Measurements from ENCODE around the gene MAP3K21.

DNA sequence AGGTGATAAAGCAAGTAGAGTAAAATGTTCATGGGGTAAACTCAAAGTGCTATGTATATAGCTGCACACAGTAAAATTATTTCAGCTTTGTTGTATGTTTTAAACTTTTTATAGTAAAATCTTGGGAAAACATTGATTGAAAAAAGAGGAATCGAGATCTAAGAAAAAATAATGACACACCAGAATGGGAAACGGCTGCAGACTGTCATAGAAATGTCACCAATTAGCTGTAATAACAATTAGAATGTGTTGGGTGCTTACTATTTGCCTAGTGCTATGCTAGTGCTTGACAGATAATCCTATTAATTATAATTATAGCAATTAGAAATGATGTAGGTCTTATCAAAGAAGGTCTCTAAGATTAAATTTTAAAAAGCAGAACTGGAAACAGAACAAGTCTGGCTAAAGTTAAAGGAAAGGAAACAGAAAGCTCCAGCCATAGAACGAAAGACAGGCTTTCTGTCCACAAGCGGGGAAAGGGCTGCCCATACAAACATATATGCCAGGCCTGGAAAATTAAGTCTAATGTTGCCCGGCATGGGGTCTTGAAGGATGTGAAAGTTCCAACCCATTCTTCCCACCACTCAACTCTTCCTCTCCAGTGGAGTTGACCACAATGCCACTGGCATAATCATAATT lies 37.0 kb upstream of the MAP3K21 start:
- TF ChIP-seq, protein P1, sequence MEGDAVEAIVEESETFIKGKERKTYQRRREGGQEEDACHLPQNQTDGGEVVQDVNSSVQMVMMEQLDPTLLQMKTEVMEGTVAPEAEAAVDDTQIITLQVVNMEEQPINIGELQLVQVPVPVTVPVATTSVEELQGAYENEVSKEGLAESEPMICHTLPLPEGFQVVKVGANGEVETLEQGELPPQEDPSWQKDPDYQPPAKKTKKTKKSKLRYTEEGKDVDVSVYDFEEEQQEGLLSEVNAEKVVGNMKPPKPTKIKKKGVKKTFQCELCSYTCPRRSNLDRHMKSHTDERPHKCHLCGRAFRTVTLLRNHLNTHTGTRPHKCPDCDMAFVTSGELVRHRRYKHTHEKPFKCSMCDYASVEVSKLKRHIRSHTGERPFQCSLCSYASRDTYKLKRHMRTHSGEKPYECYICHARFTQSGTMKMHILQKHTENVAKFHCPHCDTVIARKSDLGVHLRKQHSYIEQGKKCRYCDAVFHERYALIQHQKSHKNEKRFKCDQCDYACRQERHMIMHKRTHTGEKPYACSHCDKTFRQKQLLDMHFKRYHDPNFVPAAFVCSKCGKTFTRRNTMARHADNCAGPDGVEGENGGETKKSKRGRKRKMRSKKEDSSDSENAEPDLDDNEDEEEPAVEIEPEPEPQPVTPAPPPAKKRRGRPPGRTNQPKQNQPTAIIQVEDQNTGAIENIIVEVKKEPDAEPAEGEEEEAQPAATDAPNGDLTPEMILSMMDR (IDR thresholded peaks at IDR 0.05): no peak
- no peak for TF ChIP-seq POLR2A (IDR thresholded peaks at IDR 0.05)

All from right lobe of liver (tissue), 4 donors.